ENCODE measurements around the gene ZNF628. TPM values are rescaled to one million over a fixed set of nuclear protein-coding genes. Genes with fewer than 3 reads are reported as not detected.
"Not testable (repeated sequence)": the region's sequence is repeated elsewhere in the genome, so short reads cannot be mapped to it uniquely, and the experiment has no call there.

ZNF628 gene
- 9.7 TPM for total RNA-seq
- long read RNA-seq, partial matches to known transcripts: 0 of 1 reads
- long read RNA-seq, other reads (novel, unspliced or antisense): 0 of 1 reads

GRCh38 chr19:55476100-55476775 lies at the start of gene ZNF628:
TSS of gene ZNF628 (plus strand) at chr19:55476617. CDS start at chr19:55479911, 3,294 bp downstream.
- peak; percentile 99 for DNase-seq (ENCODE audit: low spot score)

DNA sequence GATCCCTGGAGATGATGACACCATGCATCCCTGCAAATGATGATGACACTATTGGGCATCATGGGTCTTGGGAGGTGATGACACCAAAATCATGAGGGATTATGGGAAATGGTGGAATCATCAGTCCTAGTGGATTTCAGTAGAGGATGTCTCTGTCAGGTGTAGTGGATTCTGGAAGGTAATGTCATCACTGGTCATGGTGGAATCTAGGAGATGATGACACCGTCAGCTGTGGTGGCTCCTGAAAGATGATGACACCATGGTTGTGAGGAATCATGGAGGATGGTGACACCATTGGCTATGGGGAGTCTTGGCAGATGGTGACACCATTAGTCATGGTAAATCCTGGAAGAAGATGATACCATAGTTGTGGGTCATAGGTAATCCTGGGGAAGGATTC lies 45.2 kb upstream of the ZNF628 start:
- no peak for DNase-seq (ENCODE audit: low spot score)

DNA sequence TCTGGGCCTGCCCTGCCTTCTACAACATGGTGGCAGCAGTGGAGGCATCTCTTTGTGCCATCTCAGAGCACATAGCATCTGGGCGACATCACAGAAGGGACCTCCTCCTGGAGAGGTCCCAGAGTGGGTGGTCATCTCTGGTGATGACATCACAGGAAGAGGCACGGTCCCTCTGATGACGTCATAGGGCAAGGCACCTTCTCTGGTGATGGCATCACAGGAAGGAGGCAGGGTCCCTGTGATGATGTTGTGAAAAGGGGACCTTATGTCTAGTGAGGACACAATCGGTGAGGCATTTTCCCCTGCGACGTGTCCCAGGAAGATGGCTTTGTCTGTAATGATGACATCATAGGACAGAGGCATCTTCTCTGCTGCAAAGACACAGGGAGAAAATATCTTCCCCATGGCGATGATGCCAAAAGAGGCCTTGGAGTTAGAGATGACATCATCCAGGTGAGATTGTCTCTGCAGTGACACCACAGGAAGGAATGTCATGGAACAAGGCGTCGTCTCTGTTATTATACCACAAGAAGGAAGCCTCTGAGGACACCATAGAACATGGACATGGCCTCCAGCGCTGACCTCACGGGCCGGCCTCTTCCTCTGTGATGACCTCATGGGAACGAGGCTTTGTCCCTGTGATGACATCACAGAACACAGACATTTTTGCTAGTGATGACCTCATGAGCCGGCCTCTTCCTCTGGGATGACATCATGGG lies 44.0 kb upstream of the ZNF628 start:
- no peak for DNase-seq (ENCODE audit: low spot score)

- DNase-seq (ENCODE audit: low spot score): no peak
Measured at GRCh38 chr19:55433292-55433691, 43.1 kb upstream of the ZNF628 start.

- no peak for DNase-seq (ENCODE audit: low spot score)
Measured at GRCh38 chr19:55434356-55434919, 42.0 kb upstream of the ZNF628 start.

- no peak for DNase-seq (ENCODE audit: low spot score)
Measured at GRCh38 chr19:55435020-55435419, 41.4 kb upstream of the ZNF628 start.

DNA sequence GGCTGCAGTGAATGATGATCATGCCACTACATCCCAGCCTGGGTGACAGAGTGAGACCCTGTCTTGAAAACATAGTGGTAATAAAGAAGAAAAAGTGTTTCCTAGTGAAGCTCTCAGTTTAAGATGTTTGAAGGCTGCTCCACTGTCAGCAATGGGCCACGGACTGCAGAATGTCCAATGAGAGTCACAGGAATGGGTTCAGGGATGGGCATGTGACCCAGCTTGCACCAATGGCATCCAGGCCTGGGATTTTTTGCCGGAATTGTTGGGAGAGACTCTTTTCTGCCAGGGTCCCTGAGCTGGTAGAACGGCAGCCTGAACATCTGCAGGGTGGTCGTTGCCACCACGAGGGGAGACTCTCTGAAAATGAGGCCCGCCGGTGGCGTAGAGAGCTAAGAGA lies 39.6 kb upstream of the ZNF628 start:
- no peak for DNase-seq (ENCODE audit: low spot score)

- DNase-seq (ENCODE audit: low spot score): no peak
Measured at GRCh38 chr19:55437410-55437809, 39.0 kb upstream of the ZNF628 start.

- DNase-seq (ENCODE audit: low spot score): no peak
Measured at GRCh38 chr19:55439052-55439451, 37.4 kb upstream of the ZNF628 start.

DNA sequence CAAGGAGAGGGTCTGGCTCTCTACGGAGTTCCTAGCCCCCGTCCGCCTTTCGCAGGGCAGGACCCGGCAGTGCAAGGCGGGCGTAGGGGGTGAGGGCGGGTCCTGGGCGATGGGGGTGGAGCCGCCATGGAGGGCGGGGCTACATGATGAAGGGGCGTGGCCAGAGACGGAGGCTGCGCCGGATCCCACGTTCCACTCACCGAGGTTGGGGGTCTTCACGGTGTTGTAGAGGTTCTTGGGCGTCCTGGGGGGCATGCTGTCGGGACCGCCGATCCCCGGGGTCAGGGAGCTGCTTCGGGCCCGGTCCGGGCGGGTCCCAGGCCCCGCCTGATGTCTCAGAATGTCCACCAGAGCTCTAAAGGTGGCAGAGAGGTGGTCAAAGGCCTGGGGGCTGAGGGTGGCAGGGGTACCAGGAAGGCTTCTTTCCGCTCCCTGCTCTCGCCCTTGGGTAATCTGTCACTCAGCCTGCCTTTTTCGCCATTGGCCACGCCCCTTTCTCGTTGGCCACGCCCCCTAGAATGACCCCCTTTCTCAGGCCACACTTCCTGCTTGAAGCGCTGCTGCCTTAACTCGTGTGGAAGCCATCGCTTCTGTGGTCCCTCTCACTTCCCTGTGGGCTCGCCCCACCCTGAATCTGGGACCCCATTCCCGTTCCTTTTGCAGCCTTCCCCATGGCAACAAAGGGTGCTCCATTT lies 35.9 kb upstream of the ZNF628 start:
- DNase-seq (ENCODE audit: low spot score): no peak

GRCh38 chr19:55441319-55441691 lies 35.1 kb upstream of the ZNF628 start:
- DNase-seq (ENCODE audit: low spot score): no peak

DNA sequence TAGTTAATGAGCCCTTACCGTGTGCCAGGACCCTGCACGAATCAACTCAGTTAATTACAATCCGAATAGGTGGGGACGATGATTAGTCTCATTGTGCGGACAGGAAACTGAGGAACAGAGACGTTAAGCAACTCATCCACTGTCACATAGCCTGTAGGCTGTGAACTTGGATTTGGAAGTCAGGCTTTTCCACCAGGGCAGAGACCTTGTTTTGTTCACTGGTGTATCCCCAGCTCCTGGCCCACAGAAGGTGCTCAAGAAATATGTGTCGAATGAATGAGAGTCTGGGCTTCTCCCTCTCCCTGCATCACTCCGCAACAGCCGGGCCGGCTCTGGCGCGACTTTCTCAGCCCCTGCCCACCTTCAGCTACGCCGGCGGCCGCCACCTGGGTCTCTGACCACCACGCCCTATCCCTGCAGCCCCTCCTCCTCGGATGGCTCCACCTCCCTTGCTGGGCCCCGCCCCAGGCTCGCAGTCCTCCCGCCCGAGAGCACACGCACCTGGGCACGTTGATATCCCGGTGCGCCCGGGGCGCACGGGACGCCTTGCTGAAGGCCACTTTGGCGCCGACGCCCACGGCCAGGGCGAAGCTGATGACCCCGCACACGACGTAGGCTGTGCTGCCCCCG lies 34.6 kb upstream of the ZNF628 start:
- DNase-seq (ENCODE audit: low spot score): no peak

DNA sequence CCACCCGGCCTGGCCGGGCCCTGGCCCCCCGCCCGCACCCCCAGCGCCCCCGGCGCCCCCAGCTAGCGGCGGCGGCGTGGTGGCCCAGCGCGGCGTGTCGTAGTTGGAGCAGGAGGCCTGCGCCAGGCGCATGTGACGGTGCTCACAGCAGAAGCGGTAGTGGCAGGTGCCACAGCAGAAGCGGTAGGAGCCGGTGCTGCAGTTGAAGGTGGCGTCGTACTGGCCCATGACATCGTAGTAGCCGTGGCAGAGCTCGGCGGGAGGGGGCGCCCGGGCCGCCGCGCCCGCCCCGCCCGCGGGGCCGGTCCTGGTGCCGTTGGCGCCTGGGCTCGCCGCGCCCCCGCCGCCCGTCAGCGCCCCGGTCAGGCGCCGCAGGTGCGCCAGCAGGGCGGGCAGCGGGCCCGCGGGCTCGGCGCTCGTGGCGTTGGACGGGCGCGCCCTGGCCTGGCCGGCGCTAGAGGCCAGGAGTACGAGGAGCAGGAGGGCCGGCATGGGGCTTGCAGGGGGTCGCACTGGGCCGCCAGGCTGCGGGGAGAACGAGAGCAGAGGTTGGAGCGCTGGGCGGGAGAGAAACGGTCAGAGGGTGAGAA lies 34.0 kb upstream of the ZNF628 start:
- DNase-seq (ENCODE audit: low spot score): no peak

DNA sequence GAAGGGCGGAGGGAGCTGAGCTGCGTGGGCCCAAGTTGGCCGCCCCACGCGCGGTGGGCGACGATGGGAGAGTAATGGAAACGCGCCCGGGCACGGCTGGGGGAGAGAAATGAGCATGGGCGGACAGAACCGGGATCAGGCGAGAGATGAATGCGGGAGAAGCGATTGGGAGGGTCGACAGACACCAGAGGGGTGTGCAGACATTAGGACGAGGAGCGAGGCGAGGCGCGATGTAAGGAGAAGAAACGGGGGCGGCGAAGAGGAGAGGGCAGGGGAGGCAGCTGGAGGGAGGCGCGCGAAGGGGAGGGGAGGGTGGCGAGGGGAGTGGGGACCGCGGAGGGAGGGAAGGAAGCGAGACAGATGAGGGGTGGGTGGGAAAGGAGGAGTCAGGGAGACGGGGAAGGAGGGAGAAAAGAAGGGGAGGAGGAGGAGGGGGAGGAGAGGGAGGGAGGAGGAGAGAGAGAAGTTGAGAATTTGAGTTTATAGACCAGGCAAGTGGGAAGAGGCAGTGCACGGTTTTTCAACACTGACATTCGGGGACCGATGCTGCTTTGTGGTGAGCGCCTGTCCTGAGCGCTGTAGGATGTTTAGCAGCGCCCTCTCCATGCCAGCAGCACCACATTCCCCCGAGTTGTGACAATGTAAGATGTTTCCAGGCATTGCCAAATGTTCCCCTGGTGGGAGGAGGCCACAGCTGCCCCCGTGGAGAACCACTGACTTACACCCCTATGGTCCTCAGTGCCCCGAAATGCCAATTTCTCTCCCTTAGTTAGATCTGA lies 33.2 kb upstream of the ZNF628 start, which contains the start of gene SHISA7:
SHISA7 (minus strand) TSS at position 256 of the 779 bp plus-strand sequence. CDS start 437 bp downstream, outside the sequence.
- DNase-seq (ENCODE audit: low spot score): no peak

DNA sequence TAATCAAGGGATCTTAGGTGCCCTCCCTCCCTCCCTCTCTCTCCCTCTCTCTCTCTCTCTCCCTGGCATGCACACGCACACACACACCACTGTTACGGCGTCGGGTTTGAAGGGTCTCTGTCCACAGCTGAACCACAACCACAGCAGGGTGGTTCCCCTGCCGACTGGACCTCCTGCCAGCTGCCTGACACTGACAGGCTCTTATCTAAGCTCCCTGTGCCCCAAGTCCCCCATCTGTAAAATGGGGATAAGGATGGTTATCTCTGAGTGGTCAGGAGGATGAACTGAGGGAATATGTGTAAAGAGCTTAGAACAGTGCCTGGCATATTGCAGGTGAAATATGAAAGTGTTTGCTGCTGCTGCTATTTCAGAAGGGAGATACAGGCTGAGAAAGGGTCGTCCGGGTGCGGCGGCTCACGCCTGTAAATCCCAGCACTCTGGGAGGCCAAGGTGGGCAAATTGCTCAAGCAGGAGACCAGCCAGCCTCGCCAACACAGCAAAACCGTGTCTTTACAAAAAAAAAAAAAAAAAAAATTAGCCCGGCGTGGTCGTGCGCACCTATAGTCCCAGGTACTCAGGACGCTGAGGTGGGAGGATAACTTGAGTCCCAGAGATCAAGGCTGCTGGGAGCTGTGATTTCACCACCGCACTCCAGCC lies 32.5 kb upstream of the ZNF628 start:
- DNase-seq (ENCODE audit: low spot score): no peak

DNA sequence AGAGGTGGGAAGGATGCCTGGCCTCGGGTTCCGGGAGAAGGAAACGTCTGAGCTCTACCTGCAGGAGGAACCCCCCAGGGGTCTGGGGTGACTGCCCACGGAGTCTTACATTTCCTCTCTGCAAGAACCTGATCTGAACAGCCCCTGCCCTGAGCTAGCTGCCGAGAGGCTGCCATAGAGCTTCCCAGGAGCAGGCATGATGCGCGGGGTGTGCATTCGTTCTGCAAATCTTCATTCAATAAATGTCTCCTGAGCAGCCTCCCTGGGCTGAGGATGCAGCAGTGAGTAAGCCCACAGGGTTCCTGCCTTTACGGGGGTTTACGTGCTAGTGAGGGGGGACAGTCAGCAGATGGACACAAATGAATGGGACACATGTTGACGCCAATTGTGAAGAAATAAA lies 31.8 kb upstream of the ZNF628 start:
- DNase-seq (ENCODE audit: low spot score): no peak

GRCh38 chr19:55446060-55446459 lies 30.4 kb upstream of the ZNF628 start:
- DNase-seq (ENCODE audit: low spot score): no peak

DNA sequence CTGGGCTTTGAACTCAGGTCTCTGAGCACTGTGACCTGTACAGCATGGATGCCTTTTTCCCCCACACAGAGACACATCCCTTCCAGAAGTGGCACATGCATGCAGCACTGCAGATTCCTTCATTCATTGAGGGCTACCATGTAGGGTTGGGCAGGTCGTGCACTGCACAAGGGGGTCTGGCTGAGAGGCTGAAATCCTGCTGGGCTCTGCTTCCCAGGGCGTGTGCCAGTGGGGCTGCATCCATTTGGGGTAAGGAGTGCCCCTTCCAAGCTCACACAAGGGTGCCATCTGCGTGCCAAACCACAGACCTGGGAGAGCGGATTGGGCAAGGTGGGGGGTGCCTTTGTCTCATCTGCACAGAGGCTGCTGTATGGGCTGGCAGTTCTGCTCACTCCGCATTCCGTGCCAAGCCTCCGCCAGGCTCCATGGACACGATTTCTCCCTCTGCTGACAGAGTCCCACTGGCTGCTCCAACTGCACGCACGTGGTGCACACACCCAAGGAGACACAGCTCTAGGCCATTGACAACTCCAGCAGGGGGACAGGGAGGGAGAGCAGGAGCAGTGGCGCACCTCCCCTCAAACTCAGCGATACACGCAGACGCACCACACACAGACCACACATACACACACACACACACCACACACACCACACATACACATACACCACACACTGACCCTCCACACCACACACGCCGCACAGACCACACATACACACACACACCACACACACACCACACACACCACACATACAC lies 28.8 kb upstream of the ZNF628 start:
- no peak for DNase-seq (ENCODE audit: low spot score)

GRCh38 chr19:55448175-55448490 lies 28.3 kb upstream of the ZNF628 start:
- not testable (repeated sequence) for DNase-seq (ENCODE audit: low spot score)
